GM03348 (cell line): ENCODE results near the gene RAX2.
"Not testable (repeated sequence)": the region's sequence is repeated elsewhere in the genome, so short reads cannot be mapped to it uniquely, and the experiment has no call there.

ENCODE experiments used
- DNase-seq: peaks from one replicate; pipeline ENCODE4 v3.0.0; 2012; ENCODE audit warnings: low spot score

RAX2 gene

GRCh38 chr19:3771906-3772455 lies at the start of gene RAX2:
Gene RAX2, minus strand, starts transcription at chr19:3772228. Its CDS starts 486 bp downstream, at chr19:3771742.
- DNase-seq, result no peak

DNA sequence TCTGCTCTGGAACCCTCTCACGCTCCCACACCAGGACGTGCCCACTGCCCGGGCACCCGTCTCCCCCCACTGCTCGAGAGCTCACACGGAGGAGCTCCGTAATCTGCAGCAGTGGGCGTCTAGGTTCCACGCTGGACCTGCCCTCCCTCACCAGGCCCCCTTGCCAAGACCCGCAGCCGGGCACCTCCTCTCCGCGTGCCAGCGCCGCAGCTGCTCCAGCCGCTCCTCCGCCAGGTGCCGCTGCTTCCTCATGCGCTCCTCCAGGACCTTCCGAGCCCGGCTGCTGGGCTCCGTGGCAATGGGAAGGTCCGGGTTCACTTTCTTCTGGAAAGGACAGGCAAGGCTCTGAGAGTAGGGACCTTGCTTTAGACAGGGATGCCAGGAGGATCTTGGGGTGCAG lies 49.1 kb upstream of the RAX2 start:
- no peak for DNase-seq

DNA sequence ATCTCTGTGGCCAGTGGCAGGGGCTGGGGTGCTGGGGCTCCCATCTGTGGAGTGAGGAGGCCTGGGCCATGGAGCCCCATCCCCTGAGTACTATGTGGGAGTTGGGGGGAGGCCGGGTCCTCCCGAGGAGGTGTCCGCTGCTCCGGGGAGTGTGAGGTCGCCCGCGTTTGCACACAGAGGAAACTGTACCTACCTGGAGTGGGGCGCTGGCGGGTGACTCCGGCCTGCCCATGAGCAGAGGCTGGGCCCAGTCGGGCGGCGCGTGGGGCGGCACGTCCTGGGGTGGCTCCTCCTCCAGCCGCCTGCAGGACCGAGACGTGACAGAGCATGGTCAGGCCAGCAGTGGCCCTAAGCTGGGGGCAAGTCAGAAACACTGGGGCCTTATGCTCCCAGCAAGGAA lies 48.0 kb upstream of the RAX2 start:
- no peak for DNase-seq

- no peak for DNase-seq
Observed at GRCh38 chr19:3818918-3819317, 46.9 kb upstream of the RAX2 start.

DNA sequence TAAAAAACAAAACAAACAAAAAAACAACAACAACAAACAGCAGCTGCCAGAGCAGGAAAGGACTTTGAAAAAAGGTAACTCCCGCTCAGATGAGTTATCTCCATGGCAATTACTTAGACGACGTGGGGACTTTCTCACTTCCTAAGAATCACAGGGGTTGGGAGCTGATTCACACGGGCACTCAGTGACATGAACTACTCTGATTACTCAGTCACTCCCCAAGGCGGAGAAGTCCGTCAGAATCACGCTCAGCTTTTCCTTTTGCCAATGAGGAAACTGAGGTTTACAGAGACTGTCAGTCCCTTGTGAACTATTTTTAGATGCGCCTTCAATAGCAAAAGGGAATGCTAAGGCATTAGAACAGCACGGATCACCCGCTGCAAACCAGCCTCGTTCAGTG lies 46.4 kb upstream of the RAX2 start:
- peak; percentile 51 for DNase-seq

- no peak for DNase-seq
Observed at GRCh38 chr19:3817761-3818160, 45.7 kb upstream of the RAX2 start.

GRCh38 chr19:3816566-3817218 lies 44.7 kb upstream of the RAX2 start:
- DNase-seq, result no peak

DNA sequence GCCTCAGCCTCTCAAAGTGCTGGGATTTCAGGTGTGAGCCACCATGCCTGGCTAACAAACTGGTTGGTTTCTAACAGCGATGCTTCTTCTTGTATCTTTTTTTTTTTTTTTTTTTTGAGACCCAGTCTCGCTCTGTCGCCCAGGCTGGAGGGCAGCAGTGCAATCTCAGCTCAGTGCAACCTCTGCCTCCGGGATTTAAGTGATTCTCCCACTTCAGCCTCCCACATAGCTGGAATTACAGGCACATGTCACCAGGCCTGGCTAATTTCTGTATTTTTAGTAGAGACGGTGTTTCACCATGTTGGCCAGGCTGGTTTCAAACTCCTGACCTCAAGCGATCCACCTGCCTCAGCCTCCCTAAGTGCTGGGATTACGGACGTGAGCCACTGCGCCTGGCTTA lies 44.1 kb upstream of the RAX2 start:
- DNase-seq, result not testable (repeated sequence)

DNA sequence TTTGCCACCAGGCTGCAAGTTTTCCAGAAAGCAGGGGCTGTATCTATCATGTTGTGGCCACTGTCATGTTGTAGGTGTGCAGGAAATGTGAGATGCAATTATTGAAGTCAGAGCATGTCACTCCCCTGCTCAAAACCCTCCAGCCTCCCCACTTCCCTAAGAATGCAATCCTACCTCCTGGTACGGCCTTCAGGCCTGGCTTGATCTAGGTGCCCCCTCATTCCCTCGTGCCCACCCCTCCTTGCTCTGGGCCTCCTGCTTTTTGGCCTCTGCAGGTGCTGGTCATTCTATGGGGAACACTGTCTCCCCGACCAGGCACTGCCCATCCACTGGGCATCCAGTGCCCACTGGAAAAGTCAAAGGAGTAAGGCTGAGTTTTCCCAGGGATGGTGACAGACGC lies 42.6 kb upstream of the RAX2 start:
- DNase-seq, result no peak

DNA sequence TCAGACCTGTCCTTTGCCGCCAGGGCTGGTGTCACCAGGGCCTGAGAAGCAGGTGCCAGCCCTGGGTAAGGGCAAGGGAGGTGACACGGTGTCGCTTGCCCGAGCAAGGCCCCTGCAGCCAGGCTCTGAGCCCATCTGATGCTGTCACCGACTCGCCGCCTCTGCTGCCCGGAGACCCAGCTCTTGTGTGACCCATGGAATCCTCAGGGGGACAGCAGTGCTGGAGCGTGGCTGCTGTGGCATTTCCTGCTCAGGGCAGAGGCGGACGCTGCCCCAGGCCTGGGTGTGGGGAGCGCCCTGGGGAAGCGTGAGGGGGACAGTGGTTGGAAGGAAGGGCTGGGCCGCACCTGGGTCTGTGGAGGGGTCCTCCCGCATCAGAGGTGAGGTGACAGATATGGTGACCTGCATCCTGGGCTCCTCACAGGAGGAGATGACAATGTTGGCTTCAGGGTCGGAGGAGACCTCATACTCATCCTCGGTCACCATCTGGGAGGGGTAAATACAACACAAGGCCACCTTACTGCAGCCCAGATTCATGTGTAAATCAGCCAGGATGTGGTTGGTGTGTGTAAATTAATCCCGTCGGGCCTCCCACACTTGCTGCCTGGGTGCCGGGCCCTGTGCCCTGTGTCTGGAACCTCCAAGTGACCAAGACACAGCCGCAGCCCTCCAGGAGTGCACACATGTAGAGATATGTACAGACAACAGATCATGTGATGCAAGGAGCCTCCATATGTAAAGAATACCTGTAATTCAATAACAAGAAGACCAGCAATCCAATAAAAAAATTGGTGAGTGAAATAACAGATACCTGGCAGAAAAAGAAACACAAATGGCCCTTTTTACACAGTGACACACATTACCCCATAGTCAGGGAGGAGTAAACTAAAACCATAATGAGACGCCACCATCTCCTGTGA lies 41.7 kb upstream of the RAX2 start:
- DNase-seq, result no peak

GRCh38 chr19:3810708-3811355 lies 38.8 kb upstream of the RAX2 start:
- no peak for DNase-seq

- DNase-seq, result no peak
Observed at GRCh38 chr19:3809881-3810707, 38.1 kb upstream of the RAX2 start.

DNA sequence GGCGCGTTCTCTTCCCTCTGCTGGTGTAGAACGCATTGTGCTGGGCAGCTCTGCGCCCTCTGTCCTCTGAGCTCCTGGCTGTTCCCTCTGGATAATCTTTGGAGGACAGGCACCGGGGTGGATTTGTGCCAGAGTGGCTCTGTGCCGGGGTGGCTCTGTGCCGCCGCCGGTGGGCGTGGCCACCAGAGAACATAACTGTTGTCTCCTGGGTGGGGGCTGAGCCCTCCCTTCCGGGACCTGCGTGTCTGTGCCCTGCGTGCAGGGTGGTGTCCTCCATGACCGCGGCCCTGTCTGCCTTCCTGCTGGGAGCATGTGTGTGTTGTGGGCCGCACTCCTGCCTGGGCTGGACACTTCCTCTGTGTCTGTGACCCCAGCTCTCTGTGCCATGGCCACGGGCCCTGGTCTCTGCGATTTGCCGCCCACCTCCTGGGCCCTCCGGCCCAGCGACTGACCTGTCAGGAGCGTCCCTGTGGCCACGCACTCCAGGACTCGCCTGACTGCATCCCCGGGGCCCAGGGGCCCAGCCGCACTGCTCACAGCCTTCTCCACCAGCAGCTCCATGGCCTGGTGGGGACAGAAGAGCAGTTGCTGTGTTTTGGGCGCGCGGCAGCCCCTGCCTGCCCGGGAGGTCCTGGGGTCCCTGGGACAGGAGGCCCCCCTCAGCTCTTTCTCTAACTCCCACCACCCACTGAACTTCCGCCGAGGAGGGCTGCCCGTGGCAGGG lies 36.6 kb upstream of the RAX2 start:
- no peak for DNase-seq

- no peak for DNase-seq
Observed at GRCh38 chr19:3807574-3808354, 35.7 kb upstream of the RAX2 start.

DNA sequence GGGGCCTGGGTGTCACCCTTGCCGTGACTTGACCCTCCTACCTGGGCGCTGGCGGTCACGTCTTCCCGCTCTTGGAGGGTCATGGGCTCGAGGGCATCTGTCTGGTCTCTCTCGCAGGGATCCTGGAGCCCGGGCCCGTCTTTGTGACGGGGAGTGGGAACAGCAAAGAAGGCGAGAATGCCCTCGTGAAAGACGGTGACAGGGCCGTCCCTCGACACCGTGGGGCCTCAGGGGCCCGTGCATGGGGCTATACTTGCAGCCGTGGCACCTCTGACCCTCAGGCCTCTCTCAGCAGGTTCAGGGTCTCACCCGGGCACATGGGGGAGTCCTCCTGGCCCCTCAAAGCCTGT lies 35.1 kb upstream of the RAX2 start:
- no peak for DNase-seq

- no peak for DNase-seq
Observed at GRCh38 chr19:3805859-3806258, 33.8 kb upstream of the RAX2 start.

DNA sequence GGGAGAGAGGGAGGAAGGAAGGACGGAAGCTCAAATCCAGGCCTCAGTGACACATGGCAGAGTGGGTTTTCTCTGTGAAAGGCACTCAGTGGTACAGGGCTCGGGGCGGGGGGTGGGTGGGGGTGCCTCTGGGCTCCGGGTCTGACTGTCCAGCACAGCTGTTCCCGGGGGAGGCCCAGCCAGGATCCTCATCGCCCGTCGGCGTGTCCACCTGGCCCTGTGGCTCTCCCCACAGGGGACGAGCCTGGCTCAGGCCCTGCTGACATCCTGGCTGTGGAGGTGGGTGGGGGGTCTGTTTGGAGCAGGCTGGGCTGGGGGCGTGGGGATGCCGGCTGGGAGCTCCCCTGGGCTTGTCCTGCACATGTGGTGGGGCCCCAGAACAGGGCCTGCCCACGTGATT lies 32.4 kb upstream of the RAX2 start:
- DNase-seq, result no peak

DNA sequence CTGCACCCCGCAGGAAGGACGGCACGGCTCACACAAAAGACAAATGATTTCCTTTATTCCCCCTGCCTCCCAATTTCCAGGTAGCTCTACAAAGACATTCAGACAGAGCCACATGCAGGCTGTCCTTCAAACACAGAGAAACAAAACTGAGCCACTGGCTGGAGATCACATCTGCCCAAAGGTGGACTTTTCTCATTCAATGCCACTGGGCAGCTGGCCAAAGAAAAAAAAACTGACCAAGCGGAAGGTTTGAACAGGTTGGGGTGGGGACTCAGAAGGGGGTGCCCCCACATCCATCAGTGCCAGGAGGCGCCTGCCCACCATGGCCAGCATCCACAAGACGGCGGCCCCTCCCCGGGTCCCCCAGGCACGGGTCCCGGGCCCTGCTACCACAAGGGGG lies 32.0 kb upstream of the RAX2 start:
- DNase-seq, result no peak

DNA sequence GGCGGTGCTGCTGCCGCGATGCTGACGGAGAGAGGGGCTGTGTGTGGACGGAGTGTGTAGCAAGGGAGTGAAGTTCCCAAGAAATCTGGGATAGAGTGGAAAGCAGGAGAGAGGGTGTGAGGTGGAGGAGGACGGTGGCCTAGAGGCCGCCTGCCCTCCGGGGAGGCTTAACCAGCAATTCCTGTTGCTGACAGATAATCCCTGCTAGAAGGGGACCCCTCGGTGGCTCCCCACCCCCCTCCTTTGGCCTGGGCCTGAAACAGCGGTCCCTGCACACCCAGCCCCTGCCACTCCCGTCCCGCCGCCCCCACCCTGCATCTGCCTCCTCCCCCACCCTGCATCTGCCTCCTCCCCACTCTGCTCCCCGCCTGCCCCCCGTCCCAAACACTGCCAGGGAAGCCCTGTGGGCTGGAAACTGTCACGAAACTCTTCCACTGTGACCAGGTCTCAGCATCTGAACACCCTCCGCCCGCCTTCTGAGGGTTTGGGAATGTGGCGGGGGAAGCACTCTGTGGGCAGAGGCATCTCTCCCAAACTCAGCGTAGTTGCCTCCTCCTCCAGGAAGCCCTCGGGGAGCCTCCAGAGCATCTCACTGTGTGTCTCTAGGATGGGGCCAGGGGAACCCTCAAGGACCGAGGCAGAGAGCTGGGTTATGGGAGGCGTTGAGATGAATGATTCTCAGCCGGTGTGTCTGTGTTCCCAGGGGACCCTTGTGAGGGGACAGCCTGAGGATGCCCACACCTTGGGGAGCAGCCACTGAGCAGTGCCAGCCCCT lies 31.3 kb upstream of the RAX2 start:
- DNase-seq, result no peak
